OCI-LY7 (cell line): Measurements from ENCODE around the gene KIF26A.

Experiments used
- EZH2phosphoT487 ChIP-seq: fragments of 200-600 bp; sonication (generic); IDR thresholded peaks from 2 replicates; pipeline ENCODE4 v1.6.1; 2018; ENCODE audit warnings: low read depth, borderline replicate concordance, mild to moderate bottlenecking, mixed run types, antibody characterized with exemption, low read length, moderate library complexity, mixed read lengths
- TF ChIP-seq, protein P1 (sequence below): fragments of 200-600 bp; sonication (generic); conservative IDR thresholded peaks from 2 replicates; pipeline ENCODE4 v1.5.1; 2014; ENCODE audit warnings: mild to moderate bottlenecking, antibody characterized with exemption, low read length, moderate library complexity, mixed read lengths

GRCh38 chr14:104190396-104191000 is 52.1 kb downstream of the KIF26A start:
- TF ChIP-seq, protein P1, sequence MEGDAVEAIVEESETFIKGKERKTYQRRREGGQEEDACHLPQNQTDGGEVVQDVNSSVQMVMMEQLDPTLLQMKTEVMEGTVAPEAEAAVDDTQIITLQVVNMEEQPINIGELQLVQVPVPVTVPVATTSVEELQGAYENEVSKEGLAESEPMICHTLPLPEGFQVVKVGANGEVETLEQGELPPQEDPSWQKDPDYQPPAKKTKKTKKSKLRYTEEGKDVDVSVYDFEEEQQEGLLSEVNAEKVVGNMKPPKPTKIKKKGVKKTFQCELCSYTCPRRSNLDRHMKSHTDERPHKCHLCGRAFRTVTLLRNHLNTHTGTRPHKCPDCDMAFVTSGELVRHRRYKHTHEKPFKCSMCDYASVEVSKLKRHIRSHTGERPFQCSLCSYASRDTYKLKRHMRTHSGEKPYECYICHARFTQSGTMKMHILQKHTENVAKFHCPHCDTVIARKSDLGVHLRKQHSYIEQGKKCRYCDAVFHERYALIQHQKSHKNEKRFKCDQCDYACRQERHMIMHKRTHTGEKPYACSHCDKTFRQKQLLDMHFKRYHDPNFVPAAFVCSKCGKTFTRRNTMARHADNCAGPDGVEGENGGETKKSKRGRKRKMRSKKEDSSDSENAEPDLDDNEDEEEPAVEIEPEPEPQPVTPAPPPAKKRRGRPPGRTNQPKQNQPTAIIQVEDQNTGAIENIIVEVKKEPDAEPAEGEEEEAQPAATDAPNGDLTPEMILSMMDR = no peak
- no peak for TF ChIP-seq EZH2phosphoT487
